Measurements from ENCODE around the gene ADAM33.

DNA sequence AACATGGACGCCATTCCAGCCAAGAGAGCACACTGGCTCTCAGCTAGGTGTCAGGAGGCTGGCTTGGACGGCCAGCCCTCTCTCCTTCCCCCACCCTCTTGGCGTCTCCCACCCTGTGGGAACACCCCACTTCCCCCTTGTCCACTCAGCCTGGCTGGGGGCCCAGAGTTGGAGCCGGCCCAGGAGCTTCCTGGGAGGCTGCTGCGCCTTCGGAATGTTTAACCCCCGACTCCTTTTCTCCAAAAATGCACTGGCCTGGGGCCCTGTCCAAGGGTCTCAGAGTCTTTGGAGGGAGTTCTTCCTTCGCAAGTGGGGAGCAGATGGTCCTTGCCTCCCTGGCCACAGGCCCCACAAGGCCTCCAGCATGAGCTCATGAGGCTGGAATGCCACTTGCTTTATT is 4.1 kb downstream of the ADAM33 start:
- TF ChIP-seq CTCF (IDR thresholded peaks at IDR 0.05 in 4 of 5, conservative IDR thresholded peaks at IDR 0.05 in 1 of 5) (no peak), POLR2A (IDR thresholded peaks at IDR 0.05) (no peak)

Measured in gastrocnemius medialis (tissue), 4 donors.